SJCRH30 (cell line): Measurements from ENCODE around the gene PIK3AP1. TPM values are rescaled to one million over a fixed set of nuclear protein-coding genes. Genes with fewer than 3 reads are reported as not detected.
A peak's percentile ranks its signal among the peaks of the same experiment; 100 is the strongest.
"Not testable (repeated sequence)": the region's sequence is repeated elsewhere in the genome, so short reads cannot be mapped to it uniquely, and the experiment has no call there.

ENCODE experiments used
- DNase-seq, 2 experiments: peaks; one replicate each; pipeline ENCODE4 v3.0.0-alpha.2; 2015 to 2020
- H3K27ac ChIP-seq: fragments of 250-450 bp; sonication (Bioruptor Pico); 2 replicates; pipeline ENCODE4 v1.5.1; 2020; ENCODE audit warnings: mild to moderate bottlenecking, moderate library complexity
- H3K27me3 ChIP-seq: fragments of 250-450 bp; sonication (Bioruptor Pico); 2 replicates; pipeline ENCODE4 v1.5.1; 2020; ENCODE audit warnings: mild to moderate bottlenecking, moderate library complexity
- H3K36me3 ChIP-seq: fragments of 250-450 bp; sonication (Bioruptor Pico); 2 replicates; pipeline ENCODE4 v1.5.1; 2020; ENCODE audit warnings: mild to moderate bottlenecking, moderate library complexity
- H3K4me1 ChIP-seq: fragments of 250-450 bp; sonication (Bioruptor Pico); 2 replicates; pipeline ENCODE4 v1.5.1; 2020; ENCODE audit warnings: mild to moderate bottlenecking, moderate library complexity
- H3K4me3 ChIP-seq: fragments of 250-450 bp; sonication (Bioruptor Pico); 2 replicates; pipeline ENCODE4 v1.5.1; 2020; ENCODE audit warnings: mild to moderate bottlenecking, moderate library complexity
- H3K9me3 ChIP-seq: fragments of 250-450 bp; sonication (Bioruptor Pico); replicated peaks from 2 replicates; pipeline ENCODE4 v1.5.1; 2020; ENCODE audit warnings: mild to moderate bottlenecking, moderate library complexity
- total RNA-seq: library from RNA; depleted of rRNA; stranded (reverse); fragments of >200 nt; shearing (Covaris generic); gene quantifications from 2 replicates; pipeline ENCODE4 v1.2.3, GENCODE V29; 2014

PIK3AP1 gene
- total RNA-seq, 1 experiment from 2014 or later, result 7.1 TPM

GRCh38 chr10:96743988-96744585, 23.8 kb upstream of the PIK3AP1 start:
- peak in 1 of 2 experiments; percentile 44 for DNase-seq
- no peak overlapping the region for H3K27ac ChIP-seq
- H3K36me3 ChIP-seq, result no peaks in the 10 kb centered on the region
- H3K27me3 ChIP-seq, result no peaks in the 10 kb centered on the region
- no peaks in the 10 kb centered on the region for H3K4me1 ChIP-seq
- H3K9me3 ChIP-seq, result no peaks in the 10 kb centered on the region
- H3K4me3 ChIP-seq, result no peak overlapping the region

GRCh38 chr10:96741557-96741956, 21.2 kb upstream of the PIK3AP1 start:
- not testable (repeated sequence) for H3K36me3 ChIP-seq, H3K4me3 ChIP-seq, H3K9me3 ChIP-seq, H3K27ac ChIP-seq, H3K27me3 ChIP-seq, DNase-seq, H3K4me1 ChIP-seq

GRCh38 chr10:96740579-96741281, 20.4 kb upstream of the PIK3AP1 start:
- H3K27ac ChIP-seq, result no peak overlapping the region
- H3K4me3 ChIP-seq, result no peak overlapping the region
- no peak for DNase-seq
- no peaks in the 10 kb centered on the region for H3K9me3 ChIP-seq
- no peaks in the 10 kb centered on the region for H3K27me3 ChIP-seq
- H3K36me3 ChIP-seq, result no peaks in the 10 kb centered on the region
- H3K4me1 ChIP-seq, result no peaks in the 10 kb centered on the region

- H3K36me3 ChIP-seq, result no peaks in the 10 kb centered on the region
- no peaks in the 10 kb centered on the region for H3K27me3 ChIP-seq
- no peaks in the 10 kb centered on the region for H3K4me1 ChIP-seq
- H3K4me3 ChIP-seq, result no peak overlapping the region
- H3K9me3 ChIP-seq, result no peaks in the 10 kb centered on the region
- no peak overlapping the region for H3K27ac ChIP-seq
- no peak for DNase-seq
Observed at GRCh38 chr10:96740141-96740540, 19.8 kb upstream of the PIK3AP1 start.

- DNase-seq, H3K27ac ChIP-seq, H3K4me3 ChIP-seq, H3K27me3 ChIP-seq, H3K4me1 ChIP-seq, H3K36me3 ChIP-seq, H3K9me3 ChIP-seq: not testable (repeated sequence)
Observed at GRCh38 chr10:96737307-96737902, 17.1 kb upstream of the PIK3AP1 start.

GRCh38 chr10:96724621-96725020, 4.3 kb upstream of the PIK3AP1 start:
- peak in 1 of 2 experiments; percentile 5 for DNase-seq
- H3K9me3 ChIP-seq, result no peaks in the 10 kb centered on the region
- peaks cover 4% of the 10 kb centered on the region; the same call in 1 of the 2 replicates for H3K4me1 ChIP-seq
- H3K36me3 ChIP-seq, result no peaks in the 10 kb centered on the region
- H3K4me3 ChIP-seq, result no peak overlapping the region
- H3K27ac ChIP-seq, result no peak overlapping the region
- H3K27me3 ChIP-seq, result no peaks in the 10 kb centered on the region

GRCh38 chr10:96721207-96721572, 876 bp upstream of the PIK3AP1 start:
- Histone ChIP-seq H3K27ac (no peak overlapping the region), H3K27me3 (no peaks in the 10 kb centered on the region), H3K4me3 (peak overlapping the region; percentile 67), H3K4me1 (peaks cover 4% of the 10 kb centered on the region; the same call in 1 of the 2 replicates), H3K36me3 (no peaks in the 10 kb centered on the region), H3K9me3 (no peaks in the 10 kb centered on the region)
- peak in 1 of 2 experiments; percentile 10 for DNase-seq

GRCh38 chr10:96719850-96720421, 378 bp downstream of the PIK3AP1 start:
- no peak overlapping the region for H3K27ac ChIP-seq
- no peaks in the 10 kb centered on the region for H3K36me3 ChIP-seq
- peak overlapping the region; percentile 67 for H3K4me3 ChIP-seq
- no peaks in the 10 kb centered on the region for H3K9me3 ChIP-seq
- no peaks in the 10 kb centered on the region for H3K27me3 ChIP-seq
- peak; percentile 28 to 39 for DNase-seq
- H3K4me1 ChIP-seq, result peaks cover 4% of the 10 kb centered on the region; the same call in 1 of the 2 replicates

- peaks cover 4% of the 10 kb centered on the region; the same call in 1 of the 2 replicates for H3K4me1 ChIP-seq
- H3K27me3 ChIP-seq, result no peaks in the 10 kb centered on the region
- H3K36me3 ChIP-seq, result no peaks in the 10 kb centered on the region
- H3K9me3 ChIP-seq, result no peaks in the 10 kb centered on the region
- no peak for DNase-seq
- H3K4me3 ChIP-seq, result no peak overlapping the region
- H3K27ac ChIP-seq, result no peak overlapping the region
Observed at GRCh38 chr10:96719200-96719599, 1.1 kb downstream of the PIK3AP1 start.

- Histone ChIP-seq H3K27ac (no peak overlapping the region), H3K27me3 (no peaks in the 10 kb centered on the region), H3K4me3 (no peak overlapping the region), H3K9me3 (no peaks in the 10 kb centered on the region), H3K4me1 (peaks cover 4% of the 10 kb centered on the region; the same call in 1 of the 2 replicates), H3K36me3 (no peaks in the 10 kb centered on the region)
- DNase-seq, result no peak
Observed at GRCh38 chr10:96718304-96718990, 1.9 kb downstream of the PIK3AP1 start.

GRCh38 chr10:96716390-96716789, 3.9 kb downstream of the PIK3AP1 start:
- Histone ChIP-seq H3K4me1 (peaks cover 4% of the 10 kb centered on the region; the same call in 1 of the 2 replicates), H3K27ac (no peak overlapping the region), H3K4me3 (no peak overlapping the region), H3K36me3 (no peaks in the 10 kb centered on the region), H3K9me3 (no peaks in the 10 kb centered on the region), H3K27me3 (no peaks in the 10 kb centered on the region)
- no peak for DNase-seq

- Histone ChIP-seq H3K36me3 (no peaks in the 10 kb centered on the region), H3K27me3 (no peaks in the 10 kb centered on the region), H3K4me3 (no peak overlapping the region), H3K9me3 (no peaks in the 10 kb centered on the region), H3K4me1 (no peaks in the 10 kb centered on the region), H3K27ac (no peak overlapping the region)
- no peak for DNase-seq
Observed at GRCh38 chr10:96714746-96715255, 5.5 kb downstream of the PIK3AP1 start.

- Histone ChIP-seq H3K4me1 (no peaks in the 10 kb centered on the region), H3K27ac (no peak overlapping the region), H3K9me3 (no peaks in the 10 kb centered on the region), H3K36me3 (no peaks in the 10 kb centered on the region), H3K4me3 (no peak overlapping the region), H3K27me3 (no peaks in the 10 kb centered on the region)
- DNase-seq, result no peak
Observed at GRCh38 chr10:96714031-96714590, 6.2 kb downstream of the PIK3AP1 start.

GRCh38 chr10:96712662-96713271, 7.5 kb downstream of the PIK3AP1 start:
- Histone ChIP-seq H3K36me3 (no peaks in the 10 kb centered on the region), H3K27me3 (no peaks in the 10 kb centered on the region), H3K4me3 (no peak overlapping the region), H3K27ac (no peak overlapping the region), H3K9me3 (no peaks in the 10 kb centered on the region), H3K4me1 (no peaks in the 10 kb centered on the region)
- DNase-seq, result no peak
